Subcutaneous adipose tissue (tissue), 4 donors: ENCODE data around the gene FNDC11. TPM values are rescaled to one million over a fixed set of nuclear protein-coding genes. Genes with fewer than 3 reads are reported as not detected.

Experiments used
- total RNA-seq, 4 donors: library from RNA; depleted of rRNA; stranded (reverse); fragments of >200 nt; gene quantifications; one replicate each; pipeline ENCODE4 v1.1.0, GENCODE V29; 2016
- TF ChIP-seq, protein P1 (sequence below): fragments of 450-650 bp; IDR thresholded peaks from one replicate; pipeline ENCODE4 v1.5.1; 2016; ENCODE audit warnings: low read depth, mild to moderate bottlenecking, control low read depth, antibody characterized with exemption, moderate library complexity

FNDC11 gene
- total RNA-seq, 4 donors from 2014 or later: 0.75 TPM; not detected in 3

DNA sequence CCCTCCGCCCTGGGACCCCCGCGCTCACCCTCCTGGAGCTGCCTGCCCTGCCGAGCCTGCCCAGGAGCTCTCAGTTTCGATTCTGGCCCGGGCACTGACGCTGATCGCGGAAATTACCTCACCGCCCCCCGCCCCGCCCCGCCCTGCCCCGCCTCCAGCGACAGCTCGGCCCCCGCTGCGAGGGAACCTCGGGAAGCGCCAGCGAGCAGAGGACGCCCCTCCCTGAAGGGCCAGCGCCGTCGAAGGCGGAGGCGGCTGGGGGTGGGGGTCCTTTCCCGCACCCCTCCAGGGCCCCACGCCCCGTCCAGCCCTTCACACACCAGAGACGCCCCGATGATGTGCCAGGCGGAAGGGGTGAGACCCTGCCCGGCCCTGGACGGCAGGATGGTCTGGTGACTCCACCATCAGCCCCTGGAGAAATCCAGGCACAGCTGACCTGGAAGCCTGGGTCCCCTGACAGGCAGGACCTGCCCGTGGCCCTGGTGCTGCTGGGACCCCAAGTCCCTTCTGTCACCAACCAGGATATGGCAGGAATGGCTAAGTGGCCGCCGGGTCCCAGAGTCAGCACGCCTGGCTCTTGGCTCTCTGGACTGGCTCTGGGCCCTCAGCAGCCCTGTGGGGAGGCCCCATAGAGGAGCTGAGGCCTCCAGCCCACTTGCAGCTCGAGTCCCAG, 20.3 kb downstream of the FNDC11 start, which contains the start of gene HELZ2:
HELZ2 (minus strand) TSS at position 84 of the 673 bp plus-strand sequence. CDS start 1,854 bp downstream, outside the sequence.
- TF ChIP-seq, protein P1, sequence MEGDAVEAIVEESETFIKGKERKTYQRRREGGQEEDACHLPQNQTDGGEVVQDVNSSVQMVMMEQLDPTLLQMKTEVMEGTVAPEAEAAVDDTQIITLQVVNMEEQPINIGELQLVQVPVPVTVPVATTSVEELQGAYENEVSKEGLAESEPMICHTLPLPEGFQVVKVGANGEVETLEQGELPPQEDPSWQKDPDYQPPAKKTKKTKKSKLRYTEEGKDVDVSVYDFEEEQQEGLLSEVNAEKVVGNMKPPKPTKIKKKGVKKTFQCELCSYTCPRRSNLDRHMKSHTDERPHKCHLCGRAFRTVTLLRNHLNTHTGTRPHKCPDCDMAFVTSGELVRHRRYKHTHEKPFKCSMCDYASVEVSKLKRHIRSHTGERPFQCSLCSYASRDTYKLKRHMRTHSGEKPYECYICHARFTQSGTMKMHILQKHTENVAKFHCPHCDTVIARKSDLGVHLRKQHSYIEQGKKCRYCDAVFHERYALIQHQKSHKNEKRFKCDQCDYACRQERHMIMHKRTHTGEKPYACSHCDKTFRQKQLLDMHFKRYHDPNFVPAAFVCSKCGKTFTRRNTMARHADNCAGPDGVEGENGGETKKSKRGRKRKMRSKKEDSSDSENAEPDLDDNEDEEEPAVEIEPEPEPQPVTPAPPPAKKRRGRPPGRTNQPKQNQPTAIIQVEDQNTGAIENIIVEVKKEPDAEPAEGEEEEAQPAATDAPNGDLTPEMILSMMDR: no peak

DNA sequence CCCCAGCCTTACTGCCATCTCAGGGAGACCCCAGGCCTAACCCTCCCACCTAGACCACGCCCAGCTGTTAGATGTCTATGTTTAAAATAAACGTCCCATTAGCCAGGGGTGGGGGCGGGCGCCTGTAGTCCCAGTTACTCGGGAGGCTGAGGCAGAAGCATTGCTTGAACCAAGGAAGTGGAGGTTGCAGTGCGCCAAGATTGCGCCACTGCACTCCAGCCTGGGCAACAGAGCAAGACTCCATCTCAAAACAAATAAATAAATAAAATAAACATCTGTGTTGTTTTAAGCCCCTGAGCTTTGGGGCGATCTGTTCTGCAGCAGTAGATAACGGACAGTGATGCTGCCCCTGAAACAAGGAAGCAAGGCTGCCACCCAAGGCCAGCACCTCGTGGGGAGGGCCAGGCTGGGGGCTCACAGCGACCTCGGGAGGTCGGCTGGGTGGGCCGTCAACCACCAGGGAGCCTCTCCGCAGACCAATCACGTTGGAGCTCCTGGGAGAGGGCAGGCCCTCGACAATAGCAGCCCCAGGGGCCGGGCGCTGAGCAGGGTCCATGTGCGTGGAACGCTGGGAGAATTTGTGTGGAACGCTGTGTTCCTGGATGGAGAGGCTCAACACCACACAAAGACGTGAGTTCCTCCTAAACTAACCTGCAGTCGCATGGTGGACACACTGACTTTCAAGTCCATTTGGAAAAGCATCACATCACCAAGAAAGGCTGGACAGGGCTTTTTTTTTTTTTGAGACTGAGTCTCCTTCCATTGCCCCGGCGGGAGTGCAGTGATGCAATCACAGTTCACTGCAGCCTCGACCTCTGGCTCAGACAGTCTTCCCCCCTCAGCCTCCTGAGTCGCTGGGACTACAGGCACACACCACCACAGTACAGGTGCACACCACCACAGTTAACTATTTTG, 21.1 kb downstream of the FNDC11 start:
- TF ChIP-seq, protein P1: no peak

GRCh38 chr20:63576311-63576710, 22.4 kb downstream of the FNDC11 start:
- TF ChIP-seq, protein P1: no peak

GRCh38 chr20:63577317-63577894, 23.4 kb downstream of the FNDC11 start:
- TF ChIP-seq, protein P1: no peak

GRCh38 chr20:63578224-63579016, 24.5 kb downstream of the FNDC11 start:
- TF ChIP-seq, protein P1: no peak

DNA sequence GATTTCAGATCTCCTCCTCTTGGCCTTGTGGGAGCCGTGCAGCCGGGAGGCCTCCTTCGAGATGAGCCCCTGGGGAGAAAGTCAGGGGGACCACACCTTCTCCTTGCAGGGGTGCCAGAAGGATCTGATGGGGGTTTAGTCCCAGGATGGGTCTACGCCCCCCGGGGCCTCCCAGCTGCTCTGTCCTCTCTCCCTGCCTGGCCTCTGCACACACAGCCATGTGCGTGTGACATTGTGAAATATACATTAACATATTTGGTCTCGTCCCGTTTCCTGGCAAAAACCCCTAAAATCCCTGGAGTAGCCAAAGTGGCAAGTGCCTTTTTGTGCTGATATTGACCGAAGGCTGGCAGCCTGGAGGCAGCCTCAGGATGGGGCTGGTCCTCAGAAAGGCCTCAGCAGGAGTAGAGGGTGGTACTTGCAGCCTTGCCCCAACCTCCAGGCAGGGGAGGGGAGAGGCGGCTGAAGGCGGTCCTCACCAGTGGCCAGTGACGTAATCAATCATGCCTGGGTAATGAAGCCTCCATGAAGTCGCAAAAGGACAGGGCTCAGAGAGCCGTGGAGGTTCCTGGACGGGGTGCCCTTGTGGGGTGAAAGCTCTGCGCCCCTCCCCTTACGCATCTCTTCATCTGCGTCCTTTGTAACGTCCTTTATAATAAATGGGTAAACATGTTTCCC, 25.2 kb downstream of the FNDC11 start:
- TF ChIP-seq, protein P1: no peak
